ENCODE data around the gene TMEM9B.

The TMEM9B gene

DNA sequence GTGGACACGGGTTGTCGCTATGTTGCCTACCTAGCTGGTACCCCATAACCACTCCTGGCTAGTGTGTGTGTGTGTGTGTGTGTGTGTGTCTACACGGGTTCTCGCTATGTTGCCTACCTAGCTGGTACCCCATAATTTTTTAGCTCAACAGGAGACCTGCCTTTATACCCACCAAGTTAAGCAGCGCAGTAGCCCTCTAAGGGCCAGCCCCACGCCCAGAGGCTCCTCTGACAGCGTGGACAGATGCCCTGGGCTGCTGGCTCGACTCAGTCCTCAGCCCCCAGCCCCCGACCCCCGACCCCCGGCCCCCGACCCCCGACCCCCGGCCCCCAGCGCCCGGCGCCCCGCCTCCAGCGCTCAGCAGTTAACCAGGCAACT is 53.6 kb downstream of the TMEM9B start:
- DNase-seq (ENCODE audit: low spot score), result no peak
- H3K27ac ChIP-seq, result peak overlapping the region; percentile 88
- TF ChIP-seq, protein P1, sequence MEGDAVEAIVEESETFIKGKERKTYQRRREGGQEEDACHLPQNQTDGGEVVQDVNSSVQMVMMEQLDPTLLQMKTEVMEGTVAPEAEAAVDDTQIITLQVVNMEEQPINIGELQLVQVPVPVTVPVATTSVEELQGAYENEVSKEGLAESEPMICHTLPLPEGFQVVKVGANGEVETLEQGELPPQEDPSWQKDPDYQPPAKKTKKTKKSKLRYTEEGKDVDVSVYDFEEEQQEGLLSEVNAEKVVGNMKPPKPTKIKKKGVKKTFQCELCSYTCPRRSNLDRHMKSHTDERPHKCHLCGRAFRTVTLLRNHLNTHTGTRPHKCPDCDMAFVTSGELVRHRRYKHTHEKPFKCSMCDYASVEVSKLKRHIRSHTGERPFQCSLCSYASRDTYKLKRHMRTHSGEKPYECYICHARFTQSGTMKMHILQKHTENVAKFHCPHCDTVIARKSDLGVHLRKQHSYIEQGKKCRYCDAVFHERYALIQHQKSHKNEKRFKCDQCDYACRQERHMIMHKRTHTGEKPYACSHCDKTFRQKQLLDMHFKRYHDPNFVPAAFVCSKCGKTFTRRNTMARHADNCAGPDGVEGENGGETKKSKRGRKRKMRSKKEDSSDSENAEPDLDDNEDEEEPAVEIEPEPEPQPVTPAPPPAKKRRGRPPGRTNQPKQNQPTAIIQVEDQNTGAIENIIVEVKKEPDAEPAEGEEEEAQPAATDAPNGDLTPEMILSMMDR (conservative IDR thresholded peaks at IDR 0.05; ENCODE audit: low read depth), result no peak
- ChIA-PET POLR2A (ENCODE audit: low non-redundant PET) (no interaction called here), CTCF (no interaction called here)

DNA sequence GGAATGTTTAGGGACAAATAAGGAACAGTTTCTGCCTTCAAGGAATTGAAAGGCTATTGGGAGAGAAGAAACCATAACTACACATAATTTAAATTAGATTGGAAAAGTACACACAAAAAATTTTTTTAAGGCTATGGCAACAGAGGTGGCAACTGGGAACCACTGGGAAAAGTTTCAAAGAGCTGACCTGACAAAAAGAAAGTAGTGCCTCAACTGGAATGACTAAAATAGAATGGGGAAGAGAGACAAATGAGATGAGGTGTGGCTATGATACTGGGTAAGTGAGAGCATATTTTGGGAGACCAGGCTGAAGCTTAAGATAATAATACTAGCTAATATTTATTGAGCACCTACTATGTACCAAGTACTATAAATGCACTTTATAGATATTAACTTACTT is 56.1 kb downstream of the TMEM9B start:
- H3K27ac ChIP-seq, result no peak overlapping the region
- DNase-seq (ENCODE audit: low spot score), result no peak
- CTCF ChIA-PET, result no interaction called here

GRCh38 chr11:8907116-8907515 is 57.1 kb downstream of the TMEM9B start:
- ChIA-PET CTCF (no interaction called here), POLR2A (ENCODE audit: low non-redundant PET) (no interaction called here)
- H3K27ac ChIP-seq, result no peak overlapping the region
- no peak for DNase-seq (ENCODE audit: low spot score)
- TF ChIP-seq, protein P1 (conservative IDR thresholded peaks at IDR 0.05; ENCODE audit: low read depth), result no peak

More for the DNA sequence above, 56.1 kb downstream of the TMEM9B start:
- TF ChIP-seq, protein P1 (conservative IDR thresholded peaks at IDR 0.05; ENCODE audit: low read depth), result no peak
- POLR2A ChIA-PET (ENCODE audit: low non-redundant PET), result no interaction called here

GRCh38 chr11:8905528-8906165 is 58.6 kb downstream of the TMEM9B start:
- TF ChIP-seq, protein P1 (conservative IDR thresholded peaks at IDR 0.05; ENCODE audit: low read depth), result no peak
- peak; percentile 60 for DNase-seq (ENCODE audit: low spot score)
- POLR2A ChIA-PET (ENCODE audit: low non-redundant PET), result no interaction called here
- H3K27ac ChIP-seq, result peak overlapping the region; percentile 89
- CTCF ChIA-PET, result interaction anchor here (0.7 kb wide), 1 partner anchor 185 kb away, joined by 6 read pairs; no protein-coding TSS in a partner anchor

DNA sequence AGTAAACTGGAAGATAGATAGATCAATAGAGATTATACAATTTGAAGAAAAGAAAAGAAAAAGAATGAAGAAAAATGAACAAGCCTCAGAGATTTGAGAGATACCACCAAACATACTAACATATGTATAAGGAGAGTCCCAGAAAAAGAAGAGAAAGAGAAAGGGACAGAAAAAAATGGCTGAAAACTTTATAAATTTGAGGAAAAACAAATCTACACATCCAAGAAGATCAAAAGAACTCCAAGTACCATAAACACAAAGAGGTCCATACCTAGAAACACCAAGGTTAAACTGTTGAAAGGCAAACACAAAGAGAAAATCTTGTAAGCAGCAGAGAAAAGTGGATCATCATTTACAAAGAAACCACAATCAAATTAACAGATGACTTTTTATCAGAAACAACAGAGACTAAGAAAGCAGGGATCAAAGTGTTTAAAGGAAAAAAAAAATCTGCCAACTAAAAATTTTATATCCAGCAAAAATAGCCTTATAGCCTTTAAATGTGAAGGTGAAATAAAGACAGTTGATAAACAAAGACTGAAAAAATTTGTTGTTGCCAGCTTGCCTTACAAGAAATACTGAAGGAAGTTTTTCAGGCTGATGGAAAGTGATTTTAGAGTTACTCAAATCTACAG is 65.0 kb downstream of the TMEM9B start:
- DNase-seq (ENCODE audit: low spot score), result no peak
- TF ChIP-seq, protein P1 (conservative IDR thresholded peaks at IDR 0.05; ENCODE audit: low read depth), result no peak
- ChIA-PET POLR2A (ENCODE audit: low non-redundant PET) (no interaction called here), CTCF (no interaction called here)
- H3K27ac ChIP-seq, result no peak overlapping the region
